Natural killer cell (primary cell): ENCODE results near the gene PTPRK. TPM values are rescaled to one million over a fixed set of nuclear protein-coding genes. Genes with fewer than 3 reads are reported as not detected.
A peak's percentile ranks its signal among the peaks of the same experiment; 100 is the strongest.

Experiments used
- ATAC-seq, 3 donors: fragments of 150-1000 bp in 2 of 3; fragments of 200-7000 bp in 1 of 3; cut with Tn5 transposase; 1 replicate in 1 of 3; 2 replicates in 2 of 3; pipeline ENCODE4 v1.10.0; 2021; ENCODE audit warnings: mild to moderate bottlenecking in 2 of 3, moderate library complexity in 2 of 3
- DNase-seq, 2 donors: peaks; one replicate each; pipeline versions ENCODE4 v3.0.0 to v3.0.0-alpha.2; 2013 to 2021; ENCODE audit warnings: mixed read lengths in 1 of 2
- H3K27ac ChIP-seq: one replicate; pipeline ENCODE4 v1.5.1; 2013; ENCODE audit warnings: mild to moderate bottlenecking, low read length
- H3K27me3 ChIP-seq: one replicate; pipeline ENCODE4 v1.6.1; 2013; ENCODE audit warnings: low read length; ENCODE audit not compliant: control insufficient read depth, insufficient read depth
- H3K36me3 ChIP-seq: one replicate; pipeline ENCODE4 v1.6.1; 2013; ENCODE audit warnings: low read length; ENCODE audit not compliant: control insufficient read depth, insufficient read depth
- H3K4me1 ChIP-seq: one replicate; pipeline ENCODE4 v1.6.1; 2013; ENCODE audit warnings: low read length; ENCODE audit not compliant: control insufficient read depth, insufficient read depth
- H3K4me3 ChIP-seq: one replicate; pipeline ENCODE4 v1.5.1; 2013; ENCODE audit warnings: low read length
- H3K9me3 ChIP-seq: one replicate; pipeline ENCODE4 v1.6.1; 2013; ENCODE audit warnings: low read length; ENCODE audit not compliant: control insufficient read depth, insufficient read depth
- H3K27ac Mint-ChIP-seq, 2 donors: one replicate each; pipeline ENCODE4 v1.8.0; 2022; ENCODE audit warnings: mild to moderate bottlenecking in 2 of 2, mixed read lengths in 2 of 2, moderate library complexity in 1 of 2
- H3K27me3 Mint-ChIP-seq, 2 donors: one replicate each; pipeline ENCODE4 v1.8.0; 2022; ENCODE audit warnings: low read depth in 2 of 2, mixed read lengths in 2 of 2
- H3K36me3 Mint-ChIP-seq: one replicate; pipeline ENCODE4 v1.8.0; 2022; ENCODE audit warnings: mixed read lengths
- H3K4me1 Mint-ChIP-seq, 2 donors: one replicate each; pipeline ENCODE4 v1.8.0; 2022; ENCODE audit warnings: mixed read lengths in 2 of 2
- H3K4me3 Mint-ChIP-seq: one replicate; pipeline ENCODE4 v1.8.0; 2022; ENCODE audit warnings: mild to moderate bottlenecking, moderate library complexity, mixed read lengths
- H3K9me3 Mint-ChIP-seq, 2 donors: one replicate each; pipeline ENCODE4 v1.8.0; 2022; ENCODE audit warnings: mixed read lengths in 2 of 2
- WGBS: methylation state at CpG from one replicate; pipeline ENCODE4 v1.1.7; 2013; ENCODE audit warnings: missing lambda C conversion rate; ENCODE audit not compliant: insufficient coverage; 5-methylcytosine and 5-hydroxymethylcytosine counted together
- intact Hi-C: fragments of 100-400 bp; cut with micrococcal nuclease; formaldehyde crosslinking; loops from one replicate; pipeline ENCODE4 v1.14.2; 2022
- total RNA-seq, 4 donors: library from RNA; stranded (reverse); fragments of 120-200 nt in 1 of 4; gene quantifications; one replicate each; pipeline versions ENCODE4 v1.2.3 to v1.2.4, GENCODE V29; 2013 to 2022
- TF ChIP-seq, protein P1 (sequence below): fragments of 200-600 bp; IDR thresholded peaks from one replicate; pipeline ENCODE4 v1.8.0; 2022; ENCODE audit warnings: antibody characterized with exemption

The PTPRK gene
- total RNA-seq, 3 donors from 2014 or later (not counting 1 experiment from before 2014, with no cell fraction given), result 0.14 to 1.2 (median 0.95) TPM

DNA sequence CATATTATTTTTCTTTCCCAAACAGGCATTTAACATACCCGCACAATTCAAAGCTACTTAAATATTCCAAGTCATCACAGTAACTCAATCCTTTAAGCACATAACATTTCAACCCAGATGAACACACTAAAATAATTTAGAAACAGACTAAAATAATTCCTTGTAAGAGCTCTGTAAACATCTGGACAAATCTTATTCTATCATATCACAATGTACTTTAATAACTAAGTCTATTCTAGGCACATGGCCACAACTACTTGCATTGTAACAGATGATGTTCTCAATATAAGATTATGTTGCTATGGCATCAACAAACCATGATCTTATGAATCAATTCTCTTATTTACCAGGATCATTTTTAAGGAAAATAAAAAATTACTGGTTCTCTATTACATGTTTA is 496.4 kb downstream of the PTPRK start:
- H3K27me3 Mint-ChIP-seq, result peaks cover 0 to 9% of the 10 kb centered on the region in 2 donors

DNA sequence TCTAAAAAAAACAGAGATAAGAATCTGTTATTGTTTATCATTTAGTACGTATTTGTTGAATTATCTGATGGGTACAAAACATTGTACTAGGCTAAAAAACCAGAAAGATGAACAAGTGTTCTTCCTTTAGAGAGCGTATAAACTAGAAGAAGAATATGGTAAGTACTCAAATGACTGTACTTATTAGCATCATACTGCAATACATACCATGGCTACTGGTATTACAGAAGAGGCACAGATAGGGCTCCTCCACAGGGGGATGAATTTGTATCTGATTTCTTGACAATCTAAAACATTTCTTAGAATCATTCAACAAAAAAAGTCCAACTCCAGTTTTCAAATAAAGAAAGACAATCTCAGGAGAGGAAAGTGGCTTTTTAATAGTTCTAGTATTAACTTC is 501.6 kb downstream of the PTPRK start:
- Mint-ChIP-seq H3K9me3 (no peaks in the 10 kb centered on the region), H3K27ac (no peak overlapping the region), H3K36me3 (no peaks in the 10 kb centered on the region), H3K4me1 (no peaks in the 10 kb centered on the region), H3K4me3 (no peak overlapping the region), H3K27me3 (peaks cover under 1 to 9% of the 10 kb centered on the region in 2 donors)
- no peaks in the 10 kb centered on the region for H3K9me3 ChIP-seq
- 93% methylated on average over 2 of the region's 2 CpGs for WGBS
- intact Hi-C loops, result no loop called here
- ATAC-seq (no peak), DNase-seq (no peak)
- TF ChIP-seq, protein P1, sequence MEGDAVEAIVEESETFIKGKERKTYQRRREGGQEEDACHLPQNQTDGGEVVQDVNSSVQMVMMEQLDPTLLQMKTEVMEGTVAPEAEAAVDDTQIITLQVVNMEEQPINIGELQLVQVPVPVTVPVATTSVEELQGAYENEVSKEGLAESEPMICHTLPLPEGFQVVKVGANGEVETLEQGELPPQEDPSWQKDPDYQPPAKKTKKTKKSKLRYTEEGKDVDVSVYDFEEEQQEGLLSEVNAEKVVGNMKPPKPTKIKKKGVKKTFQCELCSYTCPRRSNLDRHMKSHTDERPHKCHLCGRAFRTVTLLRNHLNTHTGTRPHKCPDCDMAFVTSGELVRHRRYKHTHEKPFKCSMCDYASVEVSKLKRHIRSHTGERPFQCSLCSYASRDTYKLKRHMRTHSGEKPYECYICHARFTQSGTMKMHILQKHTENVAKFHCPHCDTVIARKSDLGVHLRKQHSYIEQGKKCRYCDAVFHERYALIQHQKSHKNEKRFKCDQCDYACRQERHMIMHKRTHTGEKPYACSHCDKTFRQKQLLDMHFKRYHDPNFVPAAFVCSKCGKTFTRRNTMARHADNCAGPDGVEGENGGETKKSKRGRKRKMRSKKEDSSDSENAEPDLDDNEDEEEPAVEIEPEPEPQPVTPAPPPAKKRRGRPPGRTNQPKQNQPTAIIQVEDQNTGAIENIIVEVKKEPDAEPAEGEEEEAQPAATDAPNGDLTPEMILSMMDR, result no peak
- H3K4me3 ChIP-seq, result no peak overlapping the region
- no peaks in the 10 kb centered on the region for H3K36me3 ChIP-seq
- H3K4me1 ChIP-seq, result no peaks in the 10 kb centered on the region
- H3K27me3 ChIP-seq, result no peaks in the 10 kb centered on the region
- no peak overlapping the region for H3K27ac ChIP-seq

More for the DNA sequence above, 496.4 kb downstream of the PTPRK start:
- WGBS, result 86% methylated on average over 1 of the region's 1 CpG
- Mint-ChIP-seq H3K9me3 (no peaks in the 10 kb centered on the region), H3K36me3 (no peaks in the 10 kb centered on the region), H3K4me3 (no peak overlapping the region), H3K4me1 (no peaks in the 10 kb centered on the region), H3K27ac (no peak overlapping the region)
- no peaks in the 10 kb centered on the region for H3K4me1 ChIP-seq
- DNase-seq (no peak), ATAC-seq (no peak)
- no peaks in the 10 kb centered on the region for H3K27me3 ChIP-seq
- no peaks in the 10 kb centered on the region for H3K9me3 ChIP-seq
- H3K36me3 ChIP-seq, result no peaks in the 10 kb centered on the region
- TF ChIP-seq, protein P1, result no peak
- no peak overlapping the region for H3K4me3 ChIP-seq
- no peak overlapping the region for H3K27ac ChIP-seq
- intact Hi-C loops, result no loop called here

GRCh38 chr6:128017288-128017687 is 503.1 kb downstream of the PTPRK start:
- no peaks in the 10 kb centered on the region for H3K4me1 Mint-ChIP-seq
- Histone ChIP-seq H3K4me1 (no peaks in the 10 kb centered on the region), H3K36me3 (no peaks in the 10 kb centered on the region), H3K4me3 (no peak overlapping the region), H3K27ac (no peak overlapping the region), H3K27me3 (no peaks in the 10 kb centered on the region), H3K9me3 (no peaks in the 10 kb centered on the region)
- no peak for ATAC-seq
- DNase-seq, result peak in 1 of 2 donors; percentile 14
- H3K9me3 Mint-ChIP-seq, result no peaks in the 10 kb centered on the region
- peaks cover 2 to 3% of the 10 kb centered on the region in 2 donors for H3K27me3 Mint-ChIP-seq
- H3K27ac Mint-ChIP-seq, result no peak overlapping the region
- no peaks in the 10 kb centered on the region for H3K36me3 Mint-ChIP-seq
- TF ChIP-seq, protein P1, result no peak
- intact Hi-C loops, result no loop called here
- H3K4me3 Mint-ChIP-seq, result no peak overlapping the region

DNA sequence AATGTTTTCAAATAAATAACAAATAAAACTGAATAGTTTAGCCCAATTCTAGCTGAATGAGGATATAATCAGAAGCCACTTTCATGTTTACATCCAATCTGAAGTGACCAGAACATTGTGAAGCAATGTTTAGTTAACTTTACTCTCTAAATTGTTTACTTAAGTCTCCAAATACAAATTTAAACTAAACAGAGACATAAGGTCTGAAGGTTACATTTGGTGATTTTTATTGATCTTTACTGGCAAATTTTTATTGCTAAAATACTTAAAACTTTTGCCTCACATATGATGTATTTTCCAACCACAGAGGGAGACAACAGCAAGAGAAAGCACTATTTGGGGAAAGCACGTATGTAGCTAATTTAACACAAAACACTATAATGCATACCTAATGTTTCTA is 512.7 kb downstream of the PTPRK start:
- no peaks in the 10 kb centered on the region for H3K9me3 Mint-ChIP-seq
- H3K27me3 Mint-ChIP-seq, result peaks cover 0 to 2% of the 10 kb centered on the region in 2 donors
- Histone ChIP-seq H3K27ac (no peak overlapping the region), H3K36me3 (no peaks in the 10 kb centered on the region), H3K27me3 (no peaks in the 10 kb centered on the region), H3K4me1 (no peaks in the 10 kb centered on the region), H3K9me3 (no peaks in the 10 kb centered on the region), H3K4me3 (no peak overlapping the region)
- ATAC-seq, result no peak
- no peak overlapping the region for H3K4me3 Mint-ChIP-seq
- no peak overlapping the region for H3K27ac Mint-ChIP-seq
- TF ChIP-seq, protein P1, result no peak
- no peaks in the 10 kb centered on the region for H3K36me3 Mint-ChIP-seq
- intact Hi-C loops, result no loop called here
- 100% methylated on average over 1 of the region's 1 CpG for WGBS
- no peak for DNase-seq
- H3K4me1 Mint-ChIP-seq, result no peaks in the 10 kb centered on the region
